ENCODE data around the gene ENO3.
"Not testable (repeated sequence)": the region's sequence is repeated elsewhere in the genome, so short reads cannot be mapped to it uniquely, and the experiment has no call there.

Gene ENO3

DNA sequence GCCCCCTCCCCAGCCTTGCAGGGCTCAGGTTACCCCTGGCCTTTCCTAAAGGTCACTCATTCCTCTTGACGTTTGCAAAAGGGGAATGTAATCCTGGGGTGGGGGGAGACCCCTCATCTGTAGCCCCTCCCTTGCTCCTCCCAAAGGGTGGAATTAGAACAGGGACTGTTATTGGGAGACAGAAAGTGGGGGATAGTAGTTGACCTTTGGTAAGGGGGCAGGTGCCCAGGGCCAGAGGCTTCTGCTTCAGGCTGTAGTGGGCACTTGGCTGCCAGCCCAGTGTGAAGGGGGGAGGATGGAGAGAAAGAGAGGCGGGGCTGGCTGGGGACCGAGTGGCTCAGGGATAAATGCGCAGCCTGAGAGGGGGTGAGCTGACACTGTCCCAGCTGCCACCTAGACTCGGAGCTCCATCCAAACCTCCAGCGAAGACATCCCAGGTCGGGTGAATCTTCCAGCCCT is at the start of gene ENO3:
TSS of gene ENO3 (plus strand) at position 374 of the 459 bp plus-strand sequence. CDS start 711 bp downstream, outside the sequence.
- peak; percentile 48 for DNase-seq (ENCODE audit: low spot score)

DNA sequence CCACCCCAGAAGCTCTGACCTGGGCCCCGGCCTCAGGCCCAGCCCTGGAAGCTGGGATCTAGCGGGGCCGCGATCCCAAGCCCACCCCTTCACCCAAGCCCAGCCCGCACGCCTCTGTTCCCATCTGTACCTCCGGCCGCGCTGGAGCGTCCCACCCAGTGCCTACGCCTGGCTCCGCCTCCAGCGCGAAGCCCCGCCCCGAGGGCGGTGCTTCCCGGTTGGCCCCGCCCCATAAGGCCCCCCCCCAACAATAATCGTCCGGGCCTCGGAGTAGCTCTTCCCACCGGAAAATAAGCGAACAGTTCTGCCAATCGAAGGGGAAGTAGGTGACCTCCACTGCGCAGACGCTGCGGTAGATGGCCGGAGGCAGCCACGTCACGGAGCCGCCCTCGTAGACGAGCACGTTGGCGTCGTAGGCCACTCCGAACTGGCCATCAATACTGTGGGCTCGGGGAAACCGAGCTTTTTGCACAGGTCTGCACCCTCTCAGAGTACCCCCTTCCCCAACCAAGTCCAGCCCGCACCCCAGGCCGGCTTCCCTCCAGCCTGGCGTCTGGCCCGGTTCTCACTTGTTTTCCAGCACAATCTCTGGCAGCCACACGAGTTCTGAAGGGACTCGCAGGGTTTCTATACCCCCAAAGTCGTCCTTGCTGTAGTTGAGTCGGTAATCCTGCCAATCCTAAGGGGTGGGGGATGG is 49.1 kb upstream of the ENO3 start:
- DNase-seq (ENCODE audit: low spot score): no peak

DNA sequence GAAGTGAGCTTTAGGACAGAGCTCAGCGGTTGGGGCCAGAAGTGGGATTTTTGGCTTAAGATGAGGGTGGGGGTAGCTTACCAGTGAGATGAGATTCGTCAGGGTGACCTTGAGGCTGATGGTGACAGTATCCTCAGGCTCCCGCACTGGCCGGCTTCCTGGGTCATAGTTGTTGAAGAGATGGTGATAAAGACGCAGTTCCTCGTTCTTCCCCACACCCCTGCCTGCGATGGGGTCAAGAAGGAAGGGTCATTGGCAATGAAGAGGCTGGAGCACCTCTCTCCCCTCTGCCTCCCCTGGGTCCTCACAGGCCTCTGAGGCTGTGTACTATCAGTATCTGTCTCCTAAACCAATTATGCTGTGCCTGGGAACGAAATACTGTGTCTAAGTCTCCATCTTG is 48.4 kb upstream of the ENO3 start:
- DNase-seq (ENCODE audit: low spot score): no peak

DNA sequence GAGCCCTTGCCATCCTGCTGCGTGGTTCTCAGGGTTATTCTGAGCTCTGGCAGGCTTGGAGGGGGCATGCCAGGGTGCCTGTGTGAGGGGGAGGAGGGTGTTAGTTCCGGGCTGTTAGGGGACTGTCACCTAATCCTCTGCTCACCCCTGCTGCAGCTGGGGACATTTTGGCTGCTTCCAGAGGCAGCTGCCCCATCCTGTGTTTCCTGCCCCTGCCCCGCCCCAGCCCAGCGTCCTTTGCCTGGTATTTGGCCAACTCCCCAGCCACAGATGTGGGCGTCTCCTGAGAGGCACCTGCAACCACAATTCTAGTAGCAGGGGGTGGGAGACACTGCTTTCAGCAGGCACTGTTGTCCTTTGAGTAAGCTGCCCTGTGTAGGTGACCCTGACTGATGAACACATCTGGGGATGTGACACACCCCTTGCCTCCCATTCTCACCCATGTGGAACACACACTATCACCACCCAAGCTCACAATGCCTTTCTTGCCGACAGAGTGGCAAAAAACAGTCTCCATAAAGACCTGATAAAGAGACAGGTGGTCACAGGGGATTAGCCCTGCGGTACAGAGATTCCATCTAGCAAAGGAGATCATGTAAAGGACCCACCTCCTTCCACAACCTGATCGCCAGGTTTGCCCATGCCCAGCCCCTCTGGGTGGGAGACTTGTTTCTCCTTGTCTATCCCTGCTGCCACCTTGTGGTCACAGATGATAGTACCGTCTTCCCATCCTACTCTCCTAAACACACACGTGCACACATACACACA is 47.7 kb upstream of the ENO3 start, which contains the start of gene CHRNE:
TSS of gene CHRNE (minus strand) at position 48 of the 768 bp plus-strand sequence. CDS start at position 13, 35 bp downstream.
- DNase-seq (ENCODE audit: low spot score): peak; percentile 63

DNA sequence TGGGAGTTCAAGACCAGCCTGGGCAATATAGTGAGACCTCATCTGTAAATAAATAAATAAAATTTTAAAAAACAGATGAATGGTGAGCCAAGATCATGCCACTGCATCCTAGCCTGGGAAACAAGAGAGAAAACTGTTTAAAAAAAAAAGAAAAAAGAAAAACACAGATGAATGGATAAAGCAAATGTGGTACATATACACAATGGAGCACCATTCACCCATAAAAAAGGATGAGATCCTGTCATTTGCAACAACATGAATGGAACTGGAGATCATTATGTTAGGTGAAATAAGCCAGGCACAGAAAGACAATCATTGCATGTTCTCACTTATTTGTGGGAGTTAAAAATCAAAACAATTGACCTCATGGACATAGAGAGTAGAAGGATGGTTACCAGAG is 44.3 kb upstream of the ENO3 start:
- not testable (repeated sequence) for DNase-seq (ENCODE audit: low spot score)

DNA sequence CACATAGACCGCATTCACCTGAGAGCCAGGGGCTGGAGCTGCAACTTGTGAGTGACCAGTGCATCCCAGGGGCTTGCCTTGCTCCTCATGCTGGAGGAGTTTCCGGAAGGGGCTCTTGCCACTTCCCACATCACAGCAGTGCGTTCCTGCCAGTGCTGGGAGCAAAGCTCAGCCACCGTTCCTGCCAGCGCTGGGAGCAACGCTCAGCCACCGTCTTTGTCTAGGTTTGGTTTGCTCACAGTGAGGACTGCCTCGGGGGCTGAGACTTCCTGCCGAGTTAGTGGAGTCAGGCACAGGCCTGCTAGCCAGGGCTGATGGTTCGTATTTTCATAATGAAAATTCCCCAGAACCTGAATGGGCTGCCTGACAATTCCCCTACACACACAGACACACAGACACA is 42.6 kb upstream of the ENO3 start:
- DNase-seq (ENCODE audit: low spot score): peak; percentile 4

DNA sequence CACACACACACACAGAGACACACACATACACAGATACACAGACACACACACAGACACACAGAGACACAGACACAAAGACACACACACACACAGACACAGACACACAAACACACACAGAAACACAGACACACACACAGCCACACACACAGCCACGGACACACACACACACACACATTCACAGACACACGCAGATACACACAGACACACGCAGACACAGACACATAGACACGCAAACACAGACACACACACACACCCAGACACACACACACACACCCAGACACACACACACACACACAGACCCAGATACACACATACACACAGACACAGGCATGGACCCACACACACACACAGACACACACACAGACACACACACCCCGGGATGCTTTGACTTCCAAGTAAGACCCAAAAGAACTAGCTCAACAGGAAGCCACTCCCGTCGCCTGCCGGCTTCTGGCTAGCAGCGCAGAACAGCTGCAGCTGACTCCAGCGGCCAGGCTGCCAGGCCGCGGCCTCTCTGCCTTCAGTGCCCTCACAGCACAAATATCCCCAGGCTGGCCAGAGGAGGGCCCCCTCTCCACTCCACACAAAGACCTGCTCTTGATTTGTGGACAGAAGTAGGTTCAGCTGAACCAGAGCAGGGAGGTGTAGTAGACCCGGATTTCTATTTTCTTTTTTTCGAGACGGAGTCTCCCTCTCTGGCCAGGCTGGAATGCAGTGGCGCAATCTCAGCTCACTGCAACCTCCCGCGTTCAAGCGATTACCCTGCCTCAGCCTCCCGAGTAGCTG is 42.0 kb upstream of the ENO3 start:
- DNase-seq (ENCODE audit: low spot score): peak; percentile 79

DNA sequence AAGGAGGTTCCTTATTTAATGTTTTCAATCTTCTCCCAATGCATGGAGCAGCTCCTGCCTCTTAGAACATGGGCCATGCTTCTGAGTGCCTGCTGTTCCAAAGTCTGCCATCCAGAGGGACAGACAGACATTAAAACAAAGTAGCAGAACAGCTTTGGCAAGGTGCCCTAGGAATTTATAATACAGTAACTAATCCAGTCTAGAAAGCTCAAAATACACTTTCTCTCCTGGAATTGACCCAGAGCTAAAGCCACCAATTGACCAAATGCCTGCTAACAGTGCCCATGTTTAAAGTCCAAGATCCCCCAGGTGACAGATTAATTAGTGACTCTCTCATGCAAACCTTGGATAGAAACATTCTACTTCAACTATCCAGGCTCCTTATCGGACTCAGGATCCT is 36.9 kb upstream of the ENO3 start:
- peak; percentile 14 for DNase-seq (ENCODE audit: low spot score)

DNA sequence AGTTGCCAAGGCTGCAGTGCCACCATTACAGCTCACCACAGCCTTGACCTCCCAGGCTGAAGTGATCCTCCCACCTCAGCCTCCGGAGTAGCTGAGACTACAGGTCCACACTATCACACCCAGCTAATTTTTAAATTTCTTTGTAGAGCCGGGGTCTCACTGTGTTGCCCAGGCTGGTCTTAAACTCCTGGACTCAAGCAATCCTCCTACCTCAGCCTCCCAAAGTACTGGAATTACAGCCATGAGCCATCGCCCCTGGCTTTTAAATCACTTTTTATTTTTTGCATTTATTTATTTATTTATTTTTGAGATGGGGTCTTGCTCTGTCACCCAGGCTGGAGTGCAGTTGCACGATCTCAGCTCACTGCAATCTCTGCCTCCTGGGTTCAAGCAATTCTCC is 36.4 kb upstream of the ENO3 start:
- DNase-seq (ENCODE audit: low spot score): not testable (repeated sequence)

DNA sequence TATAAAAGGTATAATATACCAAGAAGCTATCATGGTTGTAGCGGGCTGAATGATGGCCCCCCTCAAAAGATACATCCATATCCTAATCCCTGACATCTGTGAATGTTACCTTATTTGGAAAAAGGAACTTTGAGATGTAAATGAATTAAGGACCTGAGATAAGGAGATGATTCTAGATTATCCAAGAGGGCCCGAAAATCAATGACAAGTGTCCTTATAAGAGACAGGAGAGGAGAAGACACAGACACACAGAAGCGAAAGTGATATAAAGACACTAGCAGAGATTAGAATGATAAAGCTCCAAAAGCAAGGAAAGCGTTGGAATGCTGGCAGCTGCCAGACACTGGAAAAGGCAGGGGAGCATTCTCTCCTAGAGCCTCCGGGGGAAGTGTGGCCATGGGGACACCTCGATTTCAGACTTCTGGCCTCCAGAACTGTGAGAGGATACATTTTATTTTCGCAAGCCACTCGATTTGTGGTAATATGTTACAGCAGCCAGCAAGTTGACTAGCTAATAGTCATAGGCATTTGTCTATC is 31.3 kb upstream of the ENO3 start:
- DNase-seq (ENCODE audit: low spot score): no peak

DNA sequence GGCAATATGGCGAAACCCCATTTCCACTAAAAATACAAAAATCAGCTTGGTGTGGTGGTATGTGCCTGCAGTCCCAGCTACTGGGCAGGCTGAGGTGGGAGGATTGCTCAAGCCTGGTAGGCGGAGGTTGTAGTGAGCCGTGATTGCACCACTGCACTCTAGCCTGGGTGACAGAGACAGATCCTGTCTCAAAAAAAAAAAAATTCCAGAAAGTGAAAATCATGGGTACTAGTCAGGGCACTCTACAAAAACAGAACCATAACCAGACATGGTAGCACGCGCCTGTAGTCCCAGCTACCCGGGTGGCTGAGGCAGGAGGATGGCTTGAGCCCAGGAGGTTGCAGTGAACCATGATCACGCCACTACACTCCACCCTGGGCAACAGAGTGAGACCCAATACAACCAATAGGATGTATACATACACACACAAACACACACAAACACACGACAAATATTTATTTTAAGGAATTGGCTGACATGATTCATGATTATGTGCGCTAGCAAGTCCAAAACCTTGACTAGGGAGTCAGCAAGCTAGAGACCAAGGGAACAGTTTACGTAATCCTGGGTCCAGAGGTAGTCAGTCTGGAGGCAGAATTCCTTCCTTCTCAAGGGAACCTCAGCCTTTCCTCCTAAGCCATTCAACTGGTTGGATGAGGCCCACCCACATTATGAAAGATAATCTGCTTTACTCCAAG is 30.4 kb upstream of the ENO3 start:
- DNase-seq (ENCODE audit: low spot score): no peak

DNA sequence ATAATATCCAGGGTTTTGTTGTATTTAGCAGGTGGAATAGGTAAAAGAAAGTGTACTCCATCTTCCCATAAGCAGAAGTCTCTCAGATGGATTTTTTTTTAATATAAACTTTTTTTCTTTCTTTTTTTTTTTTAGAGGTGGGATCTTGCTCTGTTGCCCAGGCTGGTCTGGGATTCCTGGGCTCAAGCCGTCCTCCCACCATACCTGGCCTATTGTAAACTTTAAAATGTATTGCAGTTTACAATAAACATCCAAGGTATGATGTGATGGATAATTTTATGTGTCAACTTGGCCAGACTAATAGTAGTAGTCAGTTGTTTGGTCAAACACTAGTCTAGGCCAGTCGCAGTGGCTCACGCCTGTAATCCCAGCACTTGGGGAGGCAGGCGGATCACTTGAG is 29.6 kb upstream of the ENO3 start:
- no peak for DNase-seq (ENCODE audit: low spot score)

DNA sequence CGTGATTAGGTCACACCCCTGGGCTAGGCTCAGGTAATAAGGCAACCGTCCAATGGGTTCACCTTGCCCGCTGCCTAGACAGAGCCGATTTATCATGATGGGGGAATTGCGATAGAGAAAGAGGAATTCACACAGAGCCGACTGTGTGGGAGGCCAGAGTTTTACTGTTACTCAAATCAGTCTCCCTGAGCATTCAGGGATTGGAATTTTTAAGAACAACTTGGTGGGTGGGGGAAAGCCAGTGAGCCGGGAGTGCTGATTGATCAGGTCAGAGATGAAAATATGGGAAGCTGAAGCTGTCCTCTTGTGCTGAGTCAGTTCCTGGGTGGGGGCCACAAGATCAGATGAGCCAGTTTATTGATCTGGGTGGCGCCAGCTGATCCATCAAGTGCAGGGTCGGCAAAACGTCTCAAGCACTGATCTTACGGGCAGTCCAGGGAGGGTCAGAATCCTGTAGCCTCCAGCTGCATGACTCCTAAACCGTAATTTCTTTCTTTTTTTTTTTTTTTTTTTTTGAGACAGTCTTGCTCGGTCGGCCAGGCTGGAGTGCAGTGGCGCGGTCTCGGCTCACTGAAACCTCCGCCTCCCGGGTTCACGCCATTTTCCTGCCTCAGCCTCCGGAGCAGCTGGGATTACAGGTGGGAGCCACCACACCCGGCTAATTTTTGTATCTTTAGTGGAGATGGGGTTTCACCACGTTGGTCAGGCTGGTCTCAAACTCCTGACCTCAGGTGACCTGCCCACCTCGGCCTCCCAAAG is 24.2 kb upstream of the ENO3 start:
- not testable (repeated sequence) for DNase-seq (ENCODE audit: low spot score)

DNA sequence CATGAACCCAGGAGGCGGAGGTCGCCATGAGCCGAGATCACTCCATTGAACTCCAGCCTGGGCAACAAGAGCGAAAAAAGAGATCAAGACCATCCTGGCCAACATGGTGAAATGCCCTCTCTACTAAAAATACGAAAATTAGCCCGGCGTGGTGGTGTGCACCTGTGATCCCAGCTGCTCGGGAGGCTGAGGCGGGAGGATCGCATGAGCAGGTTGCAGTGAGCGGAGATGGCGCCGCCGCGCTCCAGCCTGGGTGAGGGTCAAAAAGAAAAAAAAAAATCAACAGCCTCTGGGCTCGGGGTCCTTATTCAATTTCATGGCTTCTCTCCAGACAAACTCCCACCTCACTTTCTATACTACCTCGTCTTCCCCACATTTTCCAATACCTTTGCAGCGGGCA is 22.0 kb upstream of the ENO3 start:
- no peak for DNase-seq (ENCODE audit: low spot score)

DNA sequence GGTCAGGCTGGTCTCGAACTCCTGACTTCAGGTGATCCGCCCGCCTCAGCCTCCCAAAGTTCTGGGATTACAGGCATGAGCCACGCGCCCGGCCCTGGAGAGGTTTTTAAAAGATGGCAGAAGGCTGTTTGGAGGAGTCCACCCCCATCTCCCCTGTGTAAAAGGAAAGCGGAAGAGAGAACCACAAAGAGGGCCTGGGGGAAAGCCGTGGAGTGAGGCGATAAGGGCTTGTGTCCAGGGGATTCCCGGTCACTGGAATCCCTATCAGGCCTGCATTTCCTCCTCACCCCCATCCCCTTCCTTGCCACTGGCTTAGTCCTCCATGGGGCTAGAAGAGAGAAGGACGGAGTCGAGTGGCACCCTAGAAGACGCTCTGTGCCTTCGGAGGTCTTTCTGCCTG is 19.0 kb upstream of the ENO3 start, which contains the start of gene GP1BA:
TSS of gene GP1BA (plus strand) at position 315 of the 400 bp plus-strand sequence. CDS start 328 bp downstream, outside the sequence.
- DNase-seq (ENCODE audit: low spot score): no peak

DNA sequence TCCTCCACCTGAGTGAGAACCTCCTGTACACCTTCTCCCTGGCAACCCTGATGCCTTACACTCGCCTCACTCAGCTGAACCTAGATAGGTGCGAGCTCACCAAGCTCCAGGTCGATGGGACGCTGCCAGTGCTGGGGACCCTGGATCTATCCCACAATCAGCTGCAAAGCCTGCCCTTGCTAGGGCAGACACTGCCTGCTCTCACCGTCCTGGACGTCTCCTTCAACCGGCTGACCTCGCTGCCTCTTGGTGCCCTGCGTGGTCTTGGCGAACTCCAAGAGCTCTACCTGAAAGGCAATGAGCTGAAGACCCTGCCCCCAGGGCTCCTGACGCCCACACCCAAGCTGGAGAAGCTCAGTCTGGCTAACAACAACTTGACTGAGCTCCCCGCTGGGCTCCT is 18.2 kb upstream of the ENO3 start:
- DNase-seq (ENCODE audit: low spot score): no peak

DNA sequence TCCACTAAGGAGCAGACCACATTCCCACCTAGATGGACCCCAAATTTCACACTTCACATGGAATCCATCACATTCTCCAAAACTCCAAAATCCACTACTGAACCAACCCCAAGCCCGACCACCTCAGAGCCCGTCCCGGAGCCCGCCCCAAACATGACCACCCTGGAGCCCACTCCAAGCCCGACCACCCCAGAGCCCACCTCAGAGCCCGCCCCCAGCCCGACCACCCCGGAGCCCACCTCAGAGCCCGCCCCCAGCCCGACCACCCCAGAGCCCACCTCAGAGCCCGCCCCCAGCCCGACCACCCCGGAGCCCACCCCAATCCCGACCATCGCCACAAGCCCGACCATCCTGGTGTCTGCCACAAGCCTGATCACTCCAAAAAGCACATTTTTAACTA is 17.3 kb upstream of the ENO3 start:
- DNase-seq (ENCODE audit: low spot score): no peak

DNA sequence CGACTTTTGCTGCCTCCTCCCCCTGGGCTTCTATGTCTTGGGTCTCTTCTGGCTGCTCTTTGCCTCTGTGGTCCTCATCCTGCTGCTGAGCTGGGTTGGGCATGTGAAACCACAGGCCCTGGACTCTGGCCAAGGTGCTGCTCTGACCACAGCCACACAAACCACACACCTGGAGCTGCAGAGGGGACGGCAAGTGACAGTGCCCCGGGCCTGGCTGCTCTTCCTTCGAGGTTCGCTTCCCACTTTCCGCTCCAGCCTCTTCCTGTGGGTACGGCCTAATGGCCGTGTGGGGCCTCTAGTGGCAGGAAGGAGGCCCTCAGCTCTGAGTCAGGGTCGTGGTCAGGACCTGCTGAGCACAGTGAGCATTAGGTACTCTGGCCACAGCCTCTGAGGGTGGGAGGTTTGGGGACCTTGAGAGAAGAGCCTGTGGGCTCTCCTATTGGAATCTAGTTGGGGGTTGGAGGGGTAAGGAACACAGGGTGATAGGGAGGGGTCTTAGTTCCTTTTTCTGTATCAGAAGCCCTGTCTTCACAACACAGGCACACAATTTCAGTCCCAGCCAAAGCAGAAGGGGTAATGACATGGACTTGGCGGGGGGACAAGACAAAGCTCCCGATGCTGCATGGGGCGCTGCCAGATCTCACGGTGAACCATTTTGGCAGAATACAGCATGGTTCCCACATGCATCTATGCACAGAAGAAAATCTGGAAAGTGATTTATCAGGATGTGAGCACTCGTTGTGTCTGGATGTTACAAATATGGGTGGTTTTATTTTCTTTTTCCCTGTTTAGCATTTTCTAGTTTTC is 16.5 kb upstream of the ENO3 start:
- DNase-seq (ENCODE audit: low spot score): no peak

DNA sequence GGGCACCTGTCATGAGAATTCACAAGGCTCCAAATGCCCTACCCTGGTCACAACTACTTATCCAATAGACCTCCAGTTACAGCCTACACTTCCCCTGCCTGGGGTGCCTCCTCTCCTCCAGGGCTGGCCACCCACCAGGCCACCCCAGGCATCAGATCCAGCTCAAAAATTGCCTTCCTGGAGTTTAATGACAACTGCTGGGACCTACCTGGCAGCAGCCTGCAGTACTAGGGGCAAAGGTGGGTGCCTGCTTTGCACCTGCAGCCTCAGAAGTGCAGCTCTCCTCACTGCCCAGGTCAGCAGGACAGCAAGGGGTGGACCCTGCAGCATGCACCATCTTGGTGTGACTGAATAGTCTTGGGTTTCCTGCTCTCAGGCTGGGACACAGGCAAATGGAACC is 15.3 kb upstream of the ENO3 start:
- DNase-seq (ENCODE audit: low spot score): no peak

DNA sequence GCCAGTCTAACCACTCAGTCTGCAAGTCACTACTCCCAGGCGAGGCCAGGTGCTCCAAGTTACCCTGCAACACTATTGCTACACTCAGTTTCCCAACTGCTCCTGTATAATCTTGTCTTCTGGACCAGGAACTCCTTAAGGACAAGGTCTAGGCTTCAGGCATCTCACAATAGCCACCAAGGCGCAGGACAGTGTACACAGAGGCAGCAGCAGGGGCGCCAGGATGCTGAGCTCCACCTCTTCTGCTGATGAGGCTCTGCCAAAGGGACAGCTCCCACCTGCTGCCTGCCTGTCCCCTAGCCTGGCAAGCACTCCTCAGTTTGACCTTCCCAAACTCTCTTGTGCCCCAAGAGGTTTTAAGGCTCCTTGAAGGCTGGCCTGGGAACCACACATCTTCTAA is 14.5 kb upstream of the ENO3 start:
- DNase-seq (ENCODE audit: low spot score): no peak
